ENCODE results near the gene HES1. TPM values are rescaled to one million over a fixed set of nuclear protein-coding genes. Genes with fewer than 3 reads are reported as not detected.

The HES1 gene
- total RNA-seq, 1 donor from 2014 or later = 36.2 TPM

- no peaks in the 10 kb centered on the region for H3K36me3 Mint-ChIP-seq (ENCODE audit: low read depth)
- TF ChIP-seq CTCF (conservative IDR thresholded peaks at IDR 0.05) = no peak
- H3K9me3 Mint-ChIP-seq = no peaks in the 10 kb centered on the region
- H3K27ac Mint-ChIP-seq (ENCODE audit: unreplicated experiment) = no peak overlapping the region
- peaks cover 46% of the 10 kb centered on the region for H3K4me1 Mint-ChIP-seq
- DNase-seq (ENCODE audit: low read depth, low spot score) = no peak
- H3K4me3 Mint-ChIP-seq = no peak overlapping the region
- H3K27me3 Mint-ChIP-seq (ENCODE audit: low read depth) = peaks cover 56% of the 10 kb centered on the region
Measured at GRCh38 chr3:194098843-194099183, 37.1 kb upstream of the HES1 start.

- Mint-ChIP-seq H3K9me3 (no peaks in the 10 kb centered on the region), H3K36me3 (ENCODE audit: low read depth) (no peaks in the 10 kb centered on the region), H3K27me3 (ENCODE audit: low read depth) (peaks cover 56% of the 10 kb centered on the region), H3K4me1 (peaks cover 47% of the 10 kb centered on the region), H3K4me3 (no peak overlapping the region), H3K27ac (ENCODE audit: unreplicated experiment) (no peak overlapping the region)
- DNase-seq (ENCODE audit: low read depth, low spot score) = no peak
- TF ChIP-seq CTCF (conservative IDR thresholded peaks at IDR 0.05) = no peak
Measured at GRCh38 chr3:194099215-194099614, 36.7 kb upstream of the HES1 start.

- H3K4me3 Mint-ChIP-seq = no peak overlapping the region
- TF ChIP-seq CTCF (conservative IDR thresholded peaks at IDR 0.05) = no peak
- H3K27ac Mint-ChIP-seq (ENCODE audit: unreplicated experiment) = no peak overlapping the region
- no peaks in the 10 kb centered on the region for H3K9me3 Mint-ChIP-seq
- H3K36me3 Mint-ChIP-seq (ENCODE audit: low read depth) = no peaks in the 10 kb centered on the region
- no peak for DNase-seq (ENCODE audit: low read depth, low spot score)
- peaks cover 38% of the 10 kb centered on the region for H3K4me1 Mint-ChIP-seq
- H3K27me3 Mint-ChIP-seq (ENCODE audit: low read depth) = peaks cover 56% of the 10 kb centered on the region
Measured at GRCh38 chr3:194100856-194101390, 35.0 kb upstream of the HES1 start.

GRCh38 chr3:194101592-194102432, 34.1 kb upstream of the HES1 start:
- Mint-ChIP-seq H3K4me1 (peaks cover 34% of the 10 kb centered on the region), H3K27ac (ENCODE audit: unreplicated experiment) (no peak overlapping the region), H3K27me3 (ENCODE audit: low read depth) (peaks cover 54% of the 10 kb centered on the region), H3K4me3 (no peak overlapping the region), H3K36me3 (ENCODE audit: low read depth) (no peaks in the 10 kb centered on the region), H3K9me3 (no peaks in the 10 kb centered on the region)
- TF ChIP-seq CTCF (conservative IDR thresholded peaks at IDR 0.05) = no peak
- DNase-seq (ENCODE audit: low read depth, low spot score) = no peak

- Mint-ChIP-seq H3K4me1 (peaks cover 30% of the 10 kb centered on the region), H3K27ac (ENCODE audit: unreplicated experiment) (no peak overlapping the region), H3K9me3 (no peaks in the 10 kb centered on the region), H3K4me3 (no peak overlapping the region), H3K27me3 (ENCODE audit: low read depth) (peaks cover 49% of the 10 kb centered on the region), H3K36me3 (ENCODE audit: low read depth) (no peaks in the 10 kb centered on the region)
- DNase-seq (ENCODE audit: low read depth, low spot score) = no peak
- TF ChIP-seq CTCF (conservative IDR thresholded peaks at IDR 0.05) = no peak
Measured at GRCh38 chr3:194102436-194102835, 33.5 kb upstream of the HES1 start.
